Mesothelial cell of epicardium (in vitro differentiated cells): Measurements from ENCODE around the gene LZIC. TPM values are rescaled to one million over a fixed set of nuclear protein-coding genes. Genes with fewer than 3 reads are reported as not detected.

Experiments used
- DNase-seq, 2 experiments: peaks; one replicate each; pipeline ENCODE4 v3.0.0; 2021; ENCODE audit warnings: low spot score in 2 of 2; ENCODE audit not compliant: unreplicated experiment in 2 of 2
- H3K27ac Mint-ChIP-seq: 2 replicates; pipeline ENCODE4 v1.8.0; 2021; ENCODE audit warnings: mixed read lengths
- H3K27me3 Mint-ChIP-seq: 2 replicates; pipeline ENCODE4 v1.8.0; 2021; ENCODE audit warnings: low read depth, mixed read lengths
- H3K36me3 Mint-ChIP-seq: 2 replicates; pipeline ENCODE4 v1.8.0; 2021; ENCODE audit warnings: mixed read lengths
- H3K4me1 Mint-ChIP-seq: 2 replicates; pipeline ENCODE4 v1.8.0; 2021; ENCODE audit warnings: mixed read lengths
- H3K4me3 Mint-ChIP-seq: 2 replicates; pipeline ENCODE4 v1.8.0; 2021; ENCODE audit warnings: mild to moderate bottlenecking, moderate library complexity, mixed read lengths
- H3K9me3 Mint-ChIP-seq: 2 replicates; pipeline ENCODE4 v1.8.0; 2021; ENCODE audit warnings: mixed read lengths
- total RNA-seq: library from RNA; stranded (reverse); gene quantifications from 3 replicates; pipeline ENCODE4 v1.2.1, GENCODE V29; 2021
- TF ChIP-seq, protein P1 (sequence below): fragments of 200-600 bp; sonication (generic); IDR thresholded peaks from one replicate; pipeline ENCODE4 v1.5.0; 2021; ENCODE audit warnings: antibody characterized with exemption; ENCODE audit not compliant: unreplicated experiment

The LZIC gene
- total RNA-seq, 1 donor from 2014 or later: 35.1 TPM

DNA sequence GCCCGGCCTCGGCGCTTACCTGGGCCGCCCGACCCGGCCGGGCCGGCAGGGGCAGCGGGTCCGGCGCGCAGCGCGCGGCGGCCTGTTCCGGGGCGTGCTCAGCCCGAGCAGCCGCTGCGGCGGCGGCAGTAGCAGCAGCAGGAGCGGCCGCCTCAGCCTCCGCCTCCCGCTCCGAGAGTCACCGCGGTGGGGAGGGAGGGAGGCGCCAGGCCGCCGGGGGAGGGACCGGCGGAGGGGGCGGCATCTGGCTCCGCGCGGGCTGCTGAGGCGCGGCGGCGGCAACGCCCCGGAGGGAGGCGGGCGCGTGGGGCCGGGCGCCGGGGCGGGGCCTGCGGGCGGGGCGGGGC lies 33.1 kb downstream of the LZIC start, which contains the start of gene CTNNBIP1:
Gene CTNNBIP1 (minus strand): TSS at position 194 of the 347 bp plus-strand sequence. CDS start 38,205 bp downstream, outside the sequence.
- Mint-ChIP-seq H3K4me1 (peaks cover 29% of the 10 kb centered on the region), H3K4me3 (peak within 1 kb of the TSS; percentile 94), H3K27ac (peak within 1 kb of the TSS; percentile 99), H3K36me3 (no peaks in the 10 kb centered on the region), H3K9me3 (no peaks in the 10 kb centered on the region), H3K27me3 (no peaks in the 10 kb centered on the region)
- TF ChIP-seq, protein P1, sequence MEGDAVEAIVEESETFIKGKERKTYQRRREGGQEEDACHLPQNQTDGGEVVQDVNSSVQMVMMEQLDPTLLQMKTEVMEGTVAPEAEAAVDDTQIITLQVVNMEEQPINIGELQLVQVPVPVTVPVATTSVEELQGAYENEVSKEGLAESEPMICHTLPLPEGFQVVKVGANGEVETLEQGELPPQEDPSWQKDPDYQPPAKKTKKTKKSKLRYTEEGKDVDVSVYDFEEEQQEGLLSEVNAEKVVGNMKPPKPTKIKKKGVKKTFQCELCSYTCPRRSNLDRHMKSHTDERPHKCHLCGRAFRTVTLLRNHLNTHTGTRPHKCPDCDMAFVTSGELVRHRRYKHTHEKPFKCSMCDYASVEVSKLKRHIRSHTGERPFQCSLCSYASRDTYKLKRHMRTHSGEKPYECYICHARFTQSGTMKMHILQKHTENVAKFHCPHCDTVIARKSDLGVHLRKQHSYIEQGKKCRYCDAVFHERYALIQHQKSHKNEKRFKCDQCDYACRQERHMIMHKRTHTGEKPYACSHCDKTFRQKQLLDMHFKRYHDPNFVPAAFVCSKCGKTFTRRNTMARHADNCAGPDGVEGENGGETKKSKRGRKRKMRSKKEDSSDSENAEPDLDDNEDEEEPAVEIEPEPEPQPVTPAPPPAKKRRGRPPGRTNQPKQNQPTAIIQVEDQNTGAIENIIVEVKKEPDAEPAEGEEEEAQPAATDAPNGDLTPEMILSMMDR: no peak
- DNase-seq: no peak

DNA sequence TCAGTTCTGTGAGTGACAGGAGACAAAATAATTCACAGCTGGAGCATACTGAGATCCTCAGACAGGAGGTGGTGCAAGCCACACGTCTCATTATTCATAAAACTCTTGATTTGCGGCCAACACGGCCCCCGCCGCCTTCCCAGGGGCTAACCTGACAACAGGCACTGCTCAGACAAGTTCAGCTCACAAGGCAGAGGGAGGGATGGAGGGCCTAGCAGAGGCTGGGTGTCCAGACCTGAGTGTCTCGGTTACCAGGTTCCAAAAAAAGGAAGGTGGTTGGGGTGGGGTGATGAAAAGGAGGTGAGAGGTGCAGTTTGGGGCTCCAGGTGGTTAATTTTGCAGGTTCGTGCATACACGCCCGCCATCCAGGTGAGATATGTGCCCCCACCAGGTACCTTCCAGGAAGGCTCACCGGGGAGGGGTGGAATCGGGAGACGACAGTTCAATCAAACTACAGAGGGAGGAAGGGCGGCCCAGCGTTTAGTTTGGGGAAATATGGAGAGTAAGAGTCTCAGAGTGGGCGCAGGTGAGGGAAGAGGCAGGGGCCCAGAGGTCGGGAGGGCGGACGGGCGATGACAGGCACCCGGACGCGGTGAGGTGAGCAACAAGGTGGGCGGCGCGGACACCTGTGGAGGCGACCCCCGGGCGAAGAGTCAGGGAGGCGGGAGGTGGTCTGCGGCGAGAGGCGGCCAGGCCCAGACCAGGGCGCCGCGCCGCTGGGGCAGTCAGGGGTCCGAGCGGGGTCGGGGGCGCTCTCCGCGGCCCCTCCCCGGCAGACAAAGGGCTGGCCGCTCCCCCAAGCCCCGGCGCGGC lies 33.8 kb downstream of the LZIC start:
- Mint-ChIP-seq H3K27me3 (no peaks in the 10 kb centered on the region), H3K27ac (peak overlapping the region; percentile 96), H3K9me3 (no peaks in the 10 kb centered on the region), H3K4me1 (peaks cover 30% of the 10 kb centered on the region), H3K36me3 (no peaks in the 10 kb centered on the region), H3K4me3 (peak overlapping the region; percentile 92)
- TF ChIP-seq, protein P1: no peak
- DNase-seq: peak in 1 of 2 experiments; percentile 51

DNA sequence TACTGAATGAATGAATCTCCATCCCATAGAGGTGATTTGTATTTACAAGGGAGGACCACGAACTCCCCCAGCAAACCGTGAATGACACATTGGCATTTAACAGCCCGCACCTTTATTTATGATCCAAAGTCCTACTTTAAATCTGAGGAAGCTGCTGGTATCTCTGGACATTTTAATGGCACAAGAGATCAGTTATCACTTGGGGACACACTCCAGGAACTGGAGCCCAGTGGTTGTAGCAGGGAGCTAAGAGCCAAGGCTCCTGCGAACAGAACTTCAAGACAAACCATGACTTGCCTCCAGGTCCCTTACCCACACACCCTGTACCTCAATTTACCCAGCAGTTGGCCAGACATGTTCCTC lies 34.3 kb downstream of the LZIC start:
- Mint-ChIP-seq H3K27me3 (no peaks in the 10 kb centered on the region), H3K4me1 (peaks cover 30% of the 10 kb centered on the region), H3K36me3 (no peaks in the 10 kb centered on the region), H3K4me3 (peak overlapping the region; percentile 92), H3K27ac (peak overlapping the region; percentile 96), H3K9me3 (no peaks in the 10 kb centered on the region)
- no peak for DNase-seq
- TF ChIP-seq, protein P1: no peak

DNA sequence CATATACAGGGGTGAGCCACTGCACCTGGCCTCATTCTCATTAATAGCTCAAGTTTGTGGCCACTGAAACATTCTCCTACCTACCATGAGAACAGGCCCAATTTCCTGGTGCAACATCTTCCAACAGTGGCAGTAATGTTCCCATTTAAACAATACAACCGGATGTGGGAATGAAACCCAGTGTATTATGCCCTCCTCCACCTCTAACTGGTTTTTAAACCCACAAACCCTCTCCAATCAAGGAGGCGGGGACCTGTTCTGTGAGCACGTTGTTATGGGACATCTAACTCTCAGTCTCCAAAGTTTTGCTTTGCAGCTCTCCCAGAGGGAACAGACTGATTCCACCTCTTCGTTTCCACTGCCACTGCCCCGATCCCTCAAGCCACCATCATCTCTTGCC lies 35.8 kb downstream of the LZIC start:
- TF ChIP-seq, protein P1: no peak
- no peak for DNase-seq
- Mint-ChIP-seq H3K27me3 (no peaks in the 10 kb centered on the region), H3K36me3 (no peaks in the 10 kb centered on the region), H3K9me3 (no peaks in the 10 kb centered on the region), H3K27ac (no peak overlapping the region), H3K4me3 (no peak overlapping the region), H3K4me1 (peaks cover 30% of the 10 kb centered on the region)

DNA sequence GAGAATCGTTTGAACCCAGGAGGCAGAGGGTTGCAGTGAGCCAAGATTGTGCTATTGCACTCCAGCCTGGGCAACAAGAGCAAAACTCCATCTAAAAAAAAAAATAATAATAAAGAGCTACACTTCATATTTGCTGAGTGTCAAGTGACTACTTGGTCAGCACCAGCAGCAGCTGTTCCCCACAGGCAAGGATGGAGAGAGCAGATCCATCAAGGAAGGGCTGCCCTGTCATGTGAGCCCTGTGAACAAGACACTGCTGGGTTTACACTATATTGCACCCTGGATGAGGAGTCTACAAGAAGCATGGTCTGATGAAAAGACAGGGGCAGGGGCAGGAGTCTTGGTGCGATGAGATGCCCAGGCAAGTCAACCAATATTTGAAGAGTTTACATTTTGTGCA lies 36.7 kb downstream of the LZIC start:
- Mint-ChIP-seq H3K4me1 (peaks cover 26% of the 10 kb centered on the region), H3K4me3 (no peak overlapping the region), H3K27me3 (no peaks in the 10 kb centered on the region), H3K9me3 (no peaks in the 10 kb centered on the region), H3K27ac (no peak overlapping the region), H3K36me3 (no peaks in the 10 kb centered on the region)
- no peak for DNase-seq
- TF ChIP-seq, protein P1: no peak
